SIG-M5 treated with dmso at 0.1 percent for 504 hours (cell line): ENCODE data around the gene CSMD2.

Experiments
- DNase-seq: peaks from one replicate; lab custom pipeline; 2025; ENCODE audit not compliant: unreplicated experiment; lab: John Stamatoyannopoulos, UW

CSMD2 gene

DNA sequence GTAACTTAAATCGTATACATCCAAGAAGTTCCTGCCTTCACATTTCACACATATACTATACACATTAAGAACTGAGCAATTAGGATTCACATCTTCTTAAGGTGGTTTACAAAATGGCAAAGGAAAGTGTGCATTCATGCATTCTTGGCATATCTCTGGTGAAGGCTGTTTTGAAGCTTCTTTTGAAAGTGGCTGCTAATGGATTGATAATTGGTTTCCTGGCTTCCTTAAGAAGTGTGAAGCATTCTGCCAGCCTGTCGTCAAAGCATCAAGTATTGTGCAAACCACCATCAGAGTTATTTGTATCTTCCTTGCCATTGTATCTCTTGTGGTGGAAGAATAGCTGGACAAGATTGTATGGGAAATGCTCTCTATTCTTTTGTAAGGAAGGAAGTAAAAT, 396.2 kb downstream of the CSMD2 start:
- no peak for DNase-seq

DNA sequence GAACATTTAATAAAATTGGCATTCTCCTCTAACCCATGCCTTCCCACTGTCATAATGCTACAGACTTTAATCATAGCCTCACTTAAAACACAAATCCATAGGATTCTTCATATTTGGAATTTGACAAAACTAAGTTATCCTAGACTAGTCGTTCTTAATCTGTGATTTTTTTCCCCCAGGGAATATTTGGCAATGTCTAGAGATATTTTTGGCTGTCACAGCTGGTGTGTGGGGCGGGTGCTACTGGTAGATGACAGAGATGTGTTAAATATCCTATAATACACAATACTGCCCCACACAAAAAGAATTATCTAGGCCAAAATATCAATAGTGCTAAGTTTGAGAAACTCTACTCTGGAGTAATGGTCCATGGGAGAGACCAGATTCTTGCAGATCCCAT, 396.9 kb downstream of the CSMD2 start:
- DNase-seq, result no peak

DNA sequence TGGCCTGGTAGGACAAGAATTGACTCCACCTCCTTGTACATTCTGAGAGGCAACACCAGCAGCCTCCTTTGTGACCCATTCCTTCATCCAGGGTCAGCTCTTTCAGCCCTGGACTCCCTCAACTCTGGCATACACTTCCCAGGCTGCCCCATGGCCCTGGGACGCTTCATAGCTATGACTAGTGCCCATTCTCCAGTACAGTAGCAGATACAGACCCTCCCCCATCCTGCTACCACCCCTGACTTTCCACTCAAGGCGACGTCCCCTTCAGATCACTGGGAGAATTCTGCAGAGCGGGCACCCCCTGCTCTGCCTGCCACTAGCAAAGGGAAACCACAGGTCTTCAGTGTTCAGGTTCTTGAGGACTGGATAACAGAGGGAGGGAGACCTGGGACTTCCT, 400.9 kb downstream of the CSMD2 start:
- DNase-seq, result no peak

DNA sequence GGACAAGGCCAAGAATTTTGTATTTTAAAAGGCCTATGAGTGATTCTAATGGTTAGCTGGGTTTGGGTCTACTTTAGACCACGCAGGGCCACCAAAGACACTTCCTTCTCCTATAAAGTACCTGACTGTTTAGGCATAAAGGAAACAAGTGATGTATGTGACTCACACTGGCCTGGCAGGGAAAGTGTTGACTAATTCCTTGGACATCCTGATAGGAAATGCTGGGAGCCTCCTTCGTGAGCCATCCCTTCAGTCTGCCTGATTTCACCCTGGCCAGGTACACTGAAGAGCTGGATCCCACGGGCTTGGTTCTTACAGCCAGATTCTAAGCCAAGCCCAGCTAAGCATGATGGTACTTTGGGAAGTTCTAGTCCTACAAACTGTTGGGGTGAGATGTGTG, 401.6 kb downstream of the CSMD2 start:
- DNase-seq, result no peak

DNA sequence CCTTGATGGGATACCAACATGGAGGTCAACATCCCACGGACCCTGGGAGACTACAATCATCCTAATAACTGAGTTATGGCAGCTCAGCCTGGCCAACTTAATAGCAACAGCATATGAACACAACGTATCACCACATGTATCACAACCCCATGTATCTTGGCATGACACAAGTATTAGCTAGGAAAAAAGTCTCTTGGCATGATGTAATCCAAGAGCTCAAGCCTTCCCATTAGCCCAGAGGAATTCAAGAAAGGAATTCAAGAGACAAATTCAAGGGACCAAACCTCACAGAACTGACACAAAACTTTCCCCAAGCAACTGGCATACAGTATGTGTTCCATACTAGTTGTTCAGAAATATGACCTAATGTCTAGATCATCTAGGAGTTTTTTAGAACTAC, 402.1 kb downstream of the CSMD2 start:
- no peak for DNase-seq

DNA sequence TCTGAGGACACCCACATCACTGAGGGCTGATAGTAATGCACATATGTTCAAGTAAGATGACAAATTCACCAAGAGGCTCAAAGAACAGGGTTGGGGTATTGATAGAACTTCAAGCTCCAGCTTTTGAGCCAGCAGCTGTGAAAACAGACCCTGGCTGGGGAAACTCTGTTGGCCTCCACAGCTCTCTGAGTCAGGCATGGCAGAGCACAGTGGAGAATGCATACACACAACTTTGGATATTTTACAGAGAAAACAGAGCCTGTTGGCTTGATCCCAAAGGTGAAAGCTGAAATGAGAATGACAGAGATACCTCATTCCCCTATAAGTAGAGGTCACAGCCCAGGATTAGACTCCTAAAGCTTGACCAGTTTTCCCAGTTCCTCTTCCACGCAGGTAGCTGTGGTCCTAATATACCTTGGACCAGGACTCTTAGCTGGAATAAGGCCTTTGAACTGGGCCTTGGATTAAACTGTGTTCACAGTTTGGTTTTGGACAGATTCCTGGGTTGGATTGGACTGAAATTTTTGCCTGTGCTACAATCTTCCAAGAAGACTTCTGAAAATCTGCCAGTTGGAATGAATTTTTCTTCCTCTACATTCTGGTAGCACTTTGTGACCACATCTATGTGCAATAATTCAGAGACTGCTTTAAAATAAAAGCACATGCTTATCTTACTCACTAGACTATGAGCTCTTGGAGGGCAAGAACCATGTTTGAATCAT, 402.8 kb downstream of the CSMD2 start:
- DNase-seq, result no peak

DNA sequence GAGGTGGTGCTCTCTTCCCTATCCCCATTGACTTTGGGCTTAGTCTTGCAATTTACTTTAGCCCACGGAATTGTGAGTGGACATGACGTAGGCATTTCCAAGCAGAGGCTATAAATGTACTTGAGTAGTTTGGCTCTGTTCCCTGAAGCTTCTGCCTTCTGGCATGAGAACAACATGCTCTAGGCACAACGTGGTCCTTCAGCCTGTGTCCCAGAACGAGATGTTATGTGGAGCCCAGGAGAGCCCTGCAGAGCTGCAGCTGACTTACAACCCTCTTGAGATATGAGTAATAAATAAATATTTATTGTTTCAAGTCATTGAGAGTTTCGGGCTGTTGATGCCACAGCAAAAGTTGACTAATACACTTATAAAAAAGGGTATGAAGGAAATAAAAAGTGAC, 406.3 kb downstream of the CSMD2 start:
- DNase-seq, result no peak

DNA sequence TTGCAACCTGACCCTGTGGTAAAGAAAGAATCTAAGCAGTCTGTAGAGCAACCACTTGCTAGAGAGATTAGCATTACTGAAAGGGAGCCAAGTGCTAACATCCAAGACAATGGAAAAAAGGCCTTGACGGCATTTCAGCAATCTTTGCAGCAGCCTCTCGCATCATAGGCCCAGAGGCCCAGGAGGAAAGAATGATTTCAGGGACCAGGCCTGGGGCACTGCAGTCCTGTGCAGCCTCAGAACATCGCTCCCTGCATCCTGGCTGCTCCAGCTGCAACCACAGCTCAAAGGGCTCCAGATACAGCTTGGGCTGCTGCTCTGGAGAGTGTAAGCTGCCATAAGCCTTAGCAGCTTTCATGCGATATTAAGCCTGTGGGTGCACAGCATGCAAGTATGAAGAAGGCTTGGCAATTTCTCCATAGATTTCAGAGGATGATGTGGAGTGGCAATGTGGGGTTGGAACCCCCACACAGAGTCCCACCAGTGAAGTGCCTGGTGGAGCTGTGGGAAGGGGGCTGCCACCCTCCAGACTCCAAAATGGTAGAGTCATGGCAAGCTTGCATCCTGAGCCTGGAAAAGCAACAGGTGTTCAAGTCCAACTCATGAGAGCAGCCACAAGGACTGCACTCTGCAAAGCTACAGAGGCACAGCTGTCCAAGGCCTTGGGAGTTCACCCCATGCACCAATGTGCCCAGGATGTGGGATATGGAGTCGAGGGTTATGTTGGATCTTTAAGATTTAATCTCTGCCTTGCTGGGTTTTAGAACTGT, 411.8 kb downstream of the CSMD2 start:
- DNase-seq, result no peak

DNA sequence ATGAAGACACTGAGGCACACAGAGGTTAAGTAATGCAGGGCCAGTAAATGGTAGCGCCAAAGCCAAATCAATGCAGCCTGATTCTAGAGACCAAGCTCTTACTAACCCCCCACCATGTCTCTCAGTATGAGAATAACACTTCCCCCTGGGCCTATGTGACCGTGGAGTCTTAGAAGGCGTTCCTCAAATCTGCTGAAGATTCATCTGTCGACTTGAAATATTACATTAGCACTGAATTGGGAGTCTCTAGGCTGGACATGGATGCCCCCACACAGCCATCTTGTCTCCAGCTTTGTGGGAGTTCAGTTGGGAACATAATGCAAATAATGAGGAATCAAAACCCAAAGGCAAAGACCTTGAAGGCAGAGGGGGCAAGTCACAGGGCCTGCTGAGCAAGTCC, 419.1 kb downstream of the CSMD2 start:
- DNase-seq, result no peak

DNA sequence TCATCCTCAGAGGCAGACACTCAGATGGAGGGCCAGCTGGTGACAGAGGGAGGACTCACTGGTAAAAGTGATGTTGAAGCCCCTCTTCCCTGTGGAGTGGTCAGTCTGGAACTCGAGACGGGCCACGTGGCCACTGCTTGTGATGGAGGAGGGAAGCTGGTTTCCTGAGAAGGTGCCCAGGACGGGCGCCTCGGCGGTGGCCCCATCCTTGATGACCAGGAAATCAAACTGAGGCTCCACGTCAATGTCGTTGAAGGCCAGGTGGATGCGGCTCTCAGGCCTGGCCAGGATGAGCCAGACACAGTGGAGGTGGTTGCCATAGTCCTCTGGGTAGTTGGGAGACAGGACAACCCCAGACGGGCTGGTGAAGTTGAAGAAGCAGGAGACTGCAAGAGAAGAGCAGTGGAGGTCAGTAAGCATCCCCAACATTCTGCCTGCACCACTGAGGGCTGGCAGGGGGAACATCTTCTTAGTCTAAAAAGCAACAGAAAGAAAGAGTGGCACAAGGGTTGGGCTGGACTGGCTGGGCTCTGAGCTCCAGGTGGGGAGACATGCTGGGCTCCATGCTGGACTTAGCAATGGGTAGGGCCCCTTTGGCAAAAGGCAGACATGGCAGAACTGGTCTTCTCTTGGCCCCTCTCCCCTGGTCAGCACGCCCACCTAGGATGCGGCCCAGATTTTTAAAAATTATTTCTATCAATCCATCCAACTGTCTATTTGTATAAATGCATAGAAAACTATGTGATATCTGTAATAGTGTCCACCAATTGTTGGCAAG, 421.6 kb downstream of the CSMD2 start:
- DNase-seq, result no peak

DNA sequence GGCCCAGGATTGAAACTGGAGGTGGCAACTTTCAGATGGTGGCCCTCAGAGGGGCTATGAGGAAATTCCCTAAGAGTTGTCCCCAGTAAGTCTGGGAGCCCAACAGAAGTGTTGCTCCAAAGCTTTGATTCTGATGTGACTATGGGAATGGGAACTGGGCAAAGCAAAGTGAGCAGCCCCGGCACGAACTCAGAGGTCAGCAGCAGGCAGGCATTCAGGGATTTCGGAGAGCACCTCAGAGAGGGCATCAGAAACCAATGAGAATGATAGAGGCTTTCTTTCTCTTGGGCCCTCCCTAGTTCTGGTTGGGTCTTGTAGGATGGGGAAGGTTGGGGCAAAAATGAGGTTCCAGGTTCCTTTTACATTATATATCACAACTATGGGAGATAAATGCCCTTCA, 422.4 kb downstream of the CSMD2 start:
- DNase-seq, result no peak

DNA sequence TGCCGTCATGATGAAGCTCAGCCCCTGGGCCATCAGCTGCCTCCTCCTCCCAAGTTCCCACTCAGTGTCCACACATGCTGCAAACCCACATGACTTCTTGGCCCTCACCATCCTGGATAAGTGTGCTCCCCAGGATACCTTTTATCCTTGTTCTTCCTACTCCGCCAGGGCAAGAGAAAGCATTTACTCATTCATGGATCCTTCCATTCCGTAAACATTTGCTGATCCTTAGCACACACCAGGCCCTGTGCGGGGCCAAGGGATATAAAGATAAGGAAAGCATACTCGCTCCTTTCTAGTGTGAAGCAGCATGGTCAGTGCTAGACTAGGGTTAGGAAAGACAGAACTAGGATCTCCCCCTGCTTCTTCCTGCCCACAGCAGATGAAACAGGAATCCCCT, 423.3 kb downstream of the CSMD2 start:
- DNase-seq, result no peak

DNA sequence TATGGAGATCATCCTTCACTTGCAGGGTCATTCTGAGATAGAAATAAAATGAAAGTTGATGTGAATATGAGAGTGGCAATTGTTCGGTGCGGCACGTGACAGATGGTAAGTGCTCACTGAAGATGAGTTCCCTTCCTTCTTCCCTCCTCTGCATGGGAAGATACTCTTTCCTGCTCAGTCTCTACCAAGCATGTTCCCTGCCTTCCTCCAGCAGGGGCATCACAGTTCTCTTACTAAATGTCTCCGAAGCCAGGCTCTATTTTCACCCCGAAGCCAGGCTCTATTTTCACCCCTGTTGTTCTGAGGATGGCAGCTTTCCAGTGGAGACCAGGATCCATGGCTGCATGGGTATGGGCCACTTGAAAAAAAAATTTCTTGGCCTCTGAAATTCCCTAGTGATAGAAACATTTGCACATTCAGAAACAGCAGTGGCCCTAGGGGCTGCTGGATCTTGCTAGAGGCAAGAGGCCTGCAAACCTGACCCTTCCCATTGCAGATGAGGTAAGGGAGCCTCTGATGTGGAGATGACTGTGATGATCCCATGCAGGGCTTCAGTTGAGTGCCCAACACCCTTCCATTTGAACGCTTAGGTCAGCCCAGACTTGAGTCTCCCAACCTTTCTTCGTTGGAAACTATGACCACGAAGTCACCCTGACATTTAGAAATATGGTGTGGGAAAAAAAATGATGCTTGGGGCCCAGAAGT, 424.8 kb downstream of the CSMD2 start:
- DNase-seq, result no peak

DNA sequence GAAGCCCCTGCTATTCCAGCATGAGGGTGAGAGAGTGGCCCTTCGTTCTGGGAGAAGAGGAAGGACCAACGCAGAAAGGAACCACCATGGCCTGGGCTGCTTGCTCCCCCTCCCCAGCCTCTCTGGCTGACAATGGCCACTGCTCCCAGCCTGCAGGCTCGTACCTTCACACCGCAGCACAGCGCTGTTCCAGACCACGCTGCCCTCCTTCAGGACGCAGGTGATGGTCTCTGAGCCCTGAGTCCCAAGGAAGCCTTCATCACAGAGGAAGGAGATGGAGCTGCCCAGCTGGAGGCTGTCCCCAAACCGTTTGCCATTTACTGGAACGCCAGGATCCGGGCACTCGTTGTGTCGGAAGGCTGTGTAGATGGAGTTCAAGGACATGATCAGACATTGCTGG, 426.1 kb downstream of the CSMD2 start:
- no peak for DNase-seq

DNA sequence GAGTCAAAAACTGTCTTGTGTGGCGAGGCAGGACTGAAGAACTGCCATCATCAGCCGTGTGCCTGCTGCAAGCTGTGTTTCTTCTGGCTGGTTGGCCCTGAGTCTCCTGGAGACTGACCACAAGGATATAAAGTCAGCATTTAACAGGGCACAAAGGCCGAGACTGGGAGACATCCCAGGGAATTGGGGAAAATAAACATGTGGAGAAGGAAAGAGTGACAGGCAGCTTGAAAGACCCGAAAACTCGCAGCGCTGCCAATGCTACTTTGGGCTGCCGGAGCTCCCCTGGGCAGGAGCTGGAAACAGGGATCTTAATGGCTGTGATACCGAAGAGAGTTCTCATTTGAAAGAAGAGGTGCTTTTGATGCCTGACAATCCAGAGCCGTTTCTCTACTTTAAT, 426.5 kb downstream of the CSMD2 start:
- DNase-seq, result no peak

DNA sequence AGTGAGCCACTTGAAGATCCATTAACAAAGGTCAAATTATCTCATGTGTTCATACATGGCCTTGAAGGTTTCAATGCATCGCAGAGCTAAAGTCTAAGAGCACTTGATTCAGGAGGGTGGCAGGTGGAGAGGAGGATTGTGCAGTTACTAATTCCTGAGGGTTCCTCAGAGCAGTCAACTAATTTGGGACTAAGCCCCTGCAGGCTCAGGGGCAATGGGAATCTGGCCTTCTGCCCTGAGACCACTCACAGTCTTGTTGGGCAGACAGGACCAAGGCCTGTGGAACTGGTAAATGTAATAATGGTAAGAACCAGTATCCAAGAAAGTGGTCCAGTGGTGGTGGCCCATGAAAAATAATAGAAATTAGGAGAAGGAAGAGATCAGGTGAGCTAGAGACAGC, 428.5 kb downstream of the CSMD2 start:
- DNase-seq, result no peak

DNA sequence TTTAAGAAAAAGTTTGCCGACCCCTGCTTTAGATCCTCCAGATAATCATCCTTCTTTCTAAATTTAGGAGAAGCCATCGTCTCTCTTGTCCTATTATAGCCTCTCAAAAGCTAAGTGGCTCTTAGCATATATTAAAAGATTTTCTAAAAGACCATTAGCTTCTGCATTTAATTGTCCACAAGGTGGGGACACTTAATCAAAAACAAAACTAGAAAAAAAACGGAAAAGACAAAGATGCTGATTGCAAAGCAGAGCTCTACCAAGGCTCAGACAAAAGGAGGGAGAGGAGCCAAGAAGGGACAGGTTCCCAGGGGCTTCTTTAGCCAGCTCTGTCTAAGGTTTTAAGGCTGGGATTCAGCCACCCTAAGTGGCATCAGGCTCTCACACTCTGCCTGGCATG, 429.4 kb downstream of the CSMD2 start:
- DNase-seq, result no peak

DNA sequence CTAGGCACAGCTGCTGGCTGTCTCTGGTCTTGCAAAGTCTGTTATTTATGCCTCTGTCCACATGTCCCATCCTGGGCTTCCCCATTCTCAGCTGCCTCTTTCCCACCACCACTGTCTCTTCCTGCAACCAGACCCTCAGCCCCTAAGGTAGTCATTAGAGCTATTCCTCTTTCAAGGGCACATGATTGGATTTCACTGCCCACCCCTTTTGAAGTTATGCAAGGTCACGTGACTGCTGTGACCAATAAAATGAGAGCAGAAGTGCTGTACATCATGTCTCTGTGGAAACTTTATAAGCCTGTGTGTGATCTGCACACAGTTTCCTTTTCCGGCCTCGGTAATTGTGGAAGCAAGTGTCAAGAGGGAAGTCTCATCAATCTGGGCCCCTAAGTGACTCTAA, 437.7 kb downstream of the CSMD2 start:
- no peak for DNase-seq

DNA sequence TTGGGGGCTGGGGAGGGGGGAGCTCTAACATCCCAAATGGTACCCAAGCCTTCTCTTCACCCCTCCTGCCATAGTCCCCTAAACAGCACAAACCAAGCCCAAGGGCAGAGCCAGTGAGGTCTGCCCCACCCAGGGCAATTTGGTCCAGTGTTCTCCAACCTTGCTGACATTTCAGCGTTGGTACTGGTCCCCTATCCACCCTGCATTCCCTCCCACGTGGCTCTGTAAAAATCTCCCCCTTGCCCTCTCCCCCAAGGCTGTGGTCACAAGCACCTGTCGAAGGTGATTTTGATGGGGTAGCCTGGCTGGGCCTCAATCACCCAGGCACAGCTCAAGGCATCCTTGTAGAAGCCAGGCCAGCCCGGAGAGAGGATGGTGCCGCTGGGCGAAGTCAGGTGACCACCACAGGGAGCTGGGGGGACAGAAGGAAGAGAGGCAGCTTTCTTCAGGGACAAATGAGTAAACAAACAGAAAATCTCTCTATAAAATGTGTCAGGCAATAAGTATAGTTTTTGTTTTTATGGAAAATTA, 438.7 kb downstream of the CSMD2 start:
- no peak for DNase-seq

DNA sequence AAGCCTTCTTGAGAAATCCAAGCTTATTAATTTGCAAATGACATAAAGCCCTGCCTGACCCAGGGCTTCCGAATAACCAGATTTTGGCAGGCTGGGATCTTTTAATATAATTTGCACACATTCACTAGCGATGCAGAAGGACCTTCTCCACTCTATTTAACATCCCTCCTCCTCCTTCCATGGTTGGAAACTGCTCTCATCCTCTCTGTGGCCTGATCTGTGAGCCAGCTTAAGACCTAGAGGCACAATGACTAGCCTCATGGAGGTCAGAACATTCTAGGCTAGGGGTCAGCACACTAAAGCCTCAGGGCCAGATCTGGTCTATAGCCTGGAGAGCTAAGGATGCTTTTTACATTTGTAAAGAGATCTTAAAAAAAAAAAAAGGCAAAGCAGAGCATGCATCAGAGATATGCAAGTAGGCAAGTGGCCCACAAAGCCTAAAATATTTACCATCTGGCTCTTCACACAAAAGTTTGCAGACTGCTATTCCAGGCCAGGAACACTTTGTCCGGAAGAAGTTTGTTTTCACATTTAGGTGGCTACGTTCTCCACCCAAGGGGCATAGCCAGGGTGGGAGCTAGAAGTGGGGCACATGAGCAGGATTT, 439.4 kb downstream of the CSMD2 start:
- no peak for DNase-seq

DNA sequence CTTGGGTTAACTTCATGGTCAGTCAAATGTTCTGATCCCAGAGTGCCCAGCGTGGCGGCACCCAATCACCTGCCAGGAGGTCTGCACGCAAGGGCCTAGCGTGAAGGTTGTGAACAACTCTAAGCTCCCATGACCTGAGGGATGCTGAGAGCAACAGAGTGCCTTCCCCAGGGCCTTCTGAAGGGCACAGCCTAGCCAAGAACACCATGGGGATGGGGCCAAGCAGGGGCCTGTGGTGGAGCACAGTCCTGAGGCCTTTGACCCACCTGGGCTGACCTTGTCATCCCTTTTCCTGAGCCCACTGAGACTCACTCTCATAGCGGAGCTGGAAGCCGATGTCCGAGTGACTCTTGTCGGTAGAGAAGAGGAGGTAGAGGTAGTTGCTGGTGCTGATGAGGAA, 440.0 kb downstream of the CSMD2 start:
- no peak for DNase-seq
